ENCODE data around the gene S100A7A. TPM values are rescaled to one million over a fixed set of nuclear protein-coding genes. Genes with fewer than 3 reads are reported as not detected.
"Not testable (repeated sequence)": the region's sequence is repeated elsewhere in the genome, so short reads cannot be mapped to it uniquely, and the experiment has no call there.

Gene S100A7A
- total RNA-seq, 1 donor from 2014 or later, result not detected

GRCh38 chr1:153419436-153419793 is 3.1 kb downstream of the S100A7A start:
- not testable (repeated sequence) for ATAC-seq

DNA sequence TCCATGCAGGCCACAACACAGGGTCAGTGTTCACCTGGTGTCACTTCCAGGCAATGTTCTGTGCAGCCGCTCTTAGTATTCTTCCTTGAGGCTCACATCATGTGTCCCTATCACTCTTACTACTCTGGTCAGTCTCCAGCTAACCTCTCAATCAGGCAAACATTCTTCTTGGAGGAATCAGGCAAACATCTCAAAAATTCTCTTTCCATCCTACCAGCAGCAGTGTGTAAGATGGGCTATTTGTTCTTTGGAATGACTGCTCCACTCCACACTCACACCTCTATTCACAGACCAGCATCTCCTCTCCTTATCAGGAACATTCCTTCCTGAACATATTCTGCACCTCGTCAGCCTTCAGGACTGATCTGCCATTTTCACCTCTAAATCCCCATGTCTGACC is 4.0 kb downstream of the S100A7A start:
- DNase-seq (ENCODE audit: low spot score) (no peak), ATAC-seq (no peak)

More at GRCh38 chr1:153419436-153419793, 3.1 kb downstream of the S100A7A start:
- peak; percentile 19 for DNase-seq (ENCODE audit: low spot score)

DNA sequence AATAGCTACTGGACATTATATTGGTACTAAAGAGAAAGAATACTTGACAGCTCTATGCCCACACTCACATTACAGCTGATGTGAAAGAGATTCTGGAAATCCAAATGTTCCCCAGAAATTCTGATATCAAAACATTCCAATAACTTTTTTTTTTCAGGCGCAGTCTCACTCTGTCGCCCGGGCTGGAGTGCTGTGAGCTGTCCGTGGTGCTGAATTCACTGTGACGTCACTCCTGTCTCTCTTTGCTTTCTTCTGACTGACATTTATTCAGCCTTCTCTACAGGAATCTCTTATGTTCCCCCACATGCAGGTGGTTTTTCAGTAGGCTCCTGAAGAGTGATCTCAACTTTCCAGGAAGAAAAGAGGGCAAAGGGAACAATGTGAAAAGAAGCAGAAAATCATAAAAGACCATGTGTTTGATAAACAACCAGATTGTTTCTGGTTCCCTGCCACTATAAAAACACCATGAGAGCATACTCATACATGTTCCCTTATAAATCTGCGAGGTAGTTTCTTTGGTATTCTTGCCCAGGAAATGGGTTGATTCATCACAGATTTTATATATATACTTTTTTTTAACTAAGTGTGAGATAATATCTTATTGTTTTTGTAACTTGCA is 6.2 kb downstream of the S100A7A start:
- DNase-seq (ENCODE audit: low spot score) (peak; percentile 60), ATAC-seq (peak; percentile 90)

DNA sequence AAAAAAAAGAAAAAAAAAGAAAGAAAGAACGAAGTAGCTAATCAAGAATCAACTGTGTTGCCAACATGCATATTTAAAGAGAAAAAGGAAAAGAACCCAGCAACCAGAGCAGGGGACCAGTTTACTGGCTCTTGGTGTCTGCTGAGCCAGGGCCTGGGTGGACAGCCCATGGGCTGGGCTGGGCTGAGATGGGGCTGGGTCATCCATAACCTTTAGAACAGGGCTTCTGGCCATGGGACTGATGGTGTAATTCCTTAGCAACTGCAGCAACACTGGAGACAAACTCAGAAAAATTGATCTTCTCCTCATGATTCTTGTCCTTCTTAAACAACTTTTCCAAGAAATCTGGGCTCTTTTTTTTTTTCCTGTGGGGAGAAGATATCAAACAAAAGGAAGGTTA is 10.5 kb downstream of the S100A7A start:
- DNase-seq (ENCODE audit: low spot score), result no peak
- no peak for ATAC-seq

DNA sequence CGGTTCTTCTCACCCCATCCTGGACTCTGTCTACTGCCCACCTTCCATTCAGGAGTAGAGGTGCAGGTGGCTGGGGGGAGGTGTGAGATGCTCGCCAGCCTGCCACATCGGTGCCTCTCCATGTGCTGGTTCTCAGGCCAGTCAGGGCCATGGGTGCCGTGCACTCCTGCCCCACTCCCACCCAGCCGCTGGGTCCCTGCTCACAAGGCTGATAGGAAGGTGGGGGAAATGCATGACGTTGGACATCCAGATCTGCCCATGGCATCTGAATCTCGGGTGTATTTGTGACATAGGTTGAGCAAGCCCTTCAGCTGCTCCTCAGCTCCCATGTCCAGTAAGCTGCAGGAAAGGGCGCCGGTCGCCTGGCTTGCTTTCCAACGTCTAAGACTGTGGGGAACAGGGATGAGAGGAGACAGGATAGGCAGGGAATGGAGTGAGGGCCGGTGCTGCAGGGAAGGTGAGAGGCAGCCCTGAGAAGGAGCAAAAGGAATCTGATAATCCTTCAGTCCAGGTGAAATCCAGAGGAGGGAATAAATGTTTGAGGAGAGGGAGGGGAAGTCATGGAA is 11.8 kb downstream of the S100A7A start:
- ATAC-seq (no peak), DNase-seq (ENCODE audit: low spot score) (no peak)

- DNase-seq (ENCODE audit: low spot score) (no peak), ATAC-seq (no peak)
Observed at GRCh38 chr1:153428791-153429190, 12.5 kb downstream of the S100A7A start.

DNA sequence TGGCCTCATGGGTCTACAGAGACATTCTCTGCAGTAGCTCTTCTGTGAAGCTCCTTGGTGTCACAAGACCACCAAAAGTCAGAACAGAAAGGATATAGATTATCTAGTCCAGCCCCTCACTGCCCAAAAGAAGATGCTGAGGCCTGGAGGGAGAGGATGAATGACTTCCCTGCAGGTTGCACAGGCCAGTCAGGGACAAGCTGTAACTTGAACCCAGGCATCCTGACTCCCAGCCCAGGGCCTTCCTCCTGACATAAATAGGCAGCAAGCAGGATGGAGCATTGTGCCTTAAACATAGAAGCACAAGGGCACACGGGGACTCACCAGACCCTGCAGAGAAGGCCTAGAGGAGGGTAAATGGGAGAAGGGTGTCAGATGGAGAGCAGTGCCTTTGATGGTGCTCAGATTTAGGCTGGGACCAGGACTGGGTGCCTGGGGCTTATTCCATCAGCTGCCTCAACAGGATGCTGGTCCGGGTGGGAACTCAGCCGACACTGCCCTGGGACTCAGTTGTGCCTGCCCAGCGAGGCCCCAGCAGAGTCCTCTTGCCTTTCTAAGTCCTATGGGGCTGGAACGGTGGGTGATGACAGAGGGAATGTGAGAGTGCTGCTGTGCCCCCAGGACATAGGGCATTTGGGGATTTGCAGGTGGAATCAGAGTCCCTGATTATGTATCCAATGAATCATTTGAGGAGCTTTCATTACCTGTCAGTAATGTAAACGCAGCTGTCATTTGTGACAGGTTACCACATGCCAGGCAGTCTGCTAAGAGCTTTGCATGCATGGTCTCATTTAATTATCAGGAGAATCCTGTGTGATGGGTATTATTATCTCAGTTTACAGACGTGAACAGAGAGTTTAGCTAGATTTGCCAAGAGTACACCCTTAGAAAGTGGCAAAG is 13.2 kb downstream of the S100A7A start:
- no peak for ATAC-seq
- no peak for DNase-seq (ENCODE audit: low spot score)

DNA sequence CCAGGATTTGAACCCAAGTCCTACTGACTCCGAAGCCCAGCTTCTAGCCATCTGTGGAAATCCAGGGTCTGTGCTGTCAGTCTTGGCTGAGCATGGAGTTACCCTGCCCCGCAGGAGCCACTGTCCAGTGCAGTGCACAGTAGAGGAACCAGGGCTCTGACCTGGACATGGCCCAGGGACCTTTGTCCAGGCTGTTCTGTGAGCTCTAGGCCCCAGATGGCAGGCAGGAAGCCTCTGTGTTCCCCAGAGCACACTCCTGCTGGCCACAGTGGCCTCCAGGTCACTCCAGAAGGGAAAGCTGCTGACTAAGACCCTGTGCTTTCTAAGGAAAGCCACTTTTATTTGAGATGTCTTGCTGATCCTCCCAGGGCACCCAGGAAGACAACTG is 13.8 kb downstream of the S100A7A start:
- no peak for DNase-seq (ENCODE audit: low spot score)
- peak; percentile 93 for ATAC-seq

DNA sequence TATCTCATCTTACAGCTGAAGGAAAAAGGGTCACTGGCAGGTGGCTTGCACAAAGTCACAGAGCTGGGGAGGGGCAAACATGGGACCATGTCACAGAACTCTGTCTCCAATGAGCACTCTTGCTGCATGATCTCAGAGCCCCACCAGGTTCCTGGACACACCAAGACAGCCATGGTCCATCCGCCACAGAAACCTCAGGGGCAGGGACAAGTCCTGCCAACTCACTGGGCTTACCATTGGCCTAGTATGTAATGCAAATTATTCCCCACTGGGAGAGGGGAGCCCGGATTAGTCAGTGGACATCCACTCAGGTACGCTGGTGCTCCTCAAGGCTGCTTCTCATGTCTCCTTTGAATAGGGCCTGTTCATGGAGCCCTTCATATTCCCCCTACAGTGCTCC is 14.2 kb downstream of the S100A7A start:
- DNase-seq (ENCODE audit: low spot score), result no peak
- ATAC-seq, result no peak

GRCh38 chr1:153431002-153431401 is 14.7 kb downstream of the S100A7A start:
- ATAC-seq (no peak), DNase-seq (ENCODE audit: low spot score) (no peak)

DNA sequence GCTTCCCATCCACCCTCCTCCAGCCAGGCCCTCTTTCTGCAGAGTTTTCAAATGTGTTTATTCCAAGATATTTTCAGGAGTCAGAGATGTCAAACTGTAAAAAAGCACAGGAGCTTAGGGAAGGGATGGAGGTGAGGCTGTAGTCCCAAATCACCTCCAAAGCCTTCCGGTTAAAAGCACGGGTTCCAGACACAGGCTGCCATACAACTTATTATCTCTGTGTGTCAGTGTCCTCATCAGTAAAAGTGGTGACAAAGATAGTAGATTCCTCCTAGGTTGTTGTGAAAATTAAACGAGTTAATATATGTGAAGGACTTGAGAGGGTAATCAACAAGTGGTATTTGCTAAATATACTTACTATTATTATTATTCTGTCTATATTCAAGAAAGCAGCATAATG is 15.1 kb downstream of the S100A7A start:
- no peak for DNase-seq (ENCODE audit: low spot score)
- ATAC-seq, result no peak

DNA sequence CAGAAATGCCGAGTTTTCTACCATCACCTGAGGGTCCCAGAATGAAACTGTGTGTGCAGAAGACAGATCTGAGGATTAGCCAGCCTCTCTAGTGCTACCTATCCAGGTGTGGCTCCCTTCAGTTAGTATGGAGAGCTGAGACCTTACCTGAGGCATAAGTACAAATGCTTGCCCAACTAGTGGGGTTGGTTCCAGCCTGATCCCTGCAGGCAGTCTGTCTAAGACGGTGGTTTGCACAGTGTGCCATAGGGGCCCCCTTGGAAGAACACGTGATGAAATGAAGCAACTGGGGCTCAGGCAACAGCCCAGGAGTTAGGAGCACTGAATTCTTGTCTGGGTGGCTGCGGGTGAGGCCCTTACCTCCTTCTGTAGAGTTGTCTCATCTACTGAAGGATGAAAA is 15.6 kb downstream of the S100A7A start:
- no peak for ATAC-seq
- no peak for DNase-seq (ENCODE audit: low spot score)

- ATAC-seq (no peak), DNase-seq (ENCODE audit: low spot score) (no peak)
Observed at GRCh38 chr1:153432874-153433681, 16.8 kb downstream of the S100A7A start.

GRCh38 chr1:153434746-153435455 is 18.6 kb downstream of the S100A7A start:
- ATAC-seq, result no peak
- DNase-seq (ENCODE audit: low spot score), result no peak

DNA sequence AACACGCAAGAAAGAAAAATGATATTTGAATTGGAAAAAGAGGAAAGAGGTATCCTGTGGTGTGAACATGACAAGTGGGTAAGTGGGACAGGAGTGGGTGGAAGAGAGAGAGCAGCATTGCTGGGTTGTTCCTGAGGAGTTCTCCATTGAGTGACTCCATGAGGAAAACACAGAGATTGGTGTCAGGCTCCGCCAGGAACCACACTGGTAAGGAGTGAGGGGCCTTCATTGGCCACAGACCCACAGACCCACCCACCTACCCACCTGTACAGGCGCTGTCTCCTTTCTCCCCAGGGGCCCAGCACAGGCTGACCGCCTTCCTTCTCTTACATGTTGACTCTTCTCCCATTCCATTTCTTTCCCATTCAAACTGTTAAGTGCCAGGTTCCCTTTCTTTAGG is 20.9 kb downstream of the S100A7A start:
- ATAC-seq, result no peak
- no peak for DNase-seq (ENCODE audit: low spot score)

DNA sequence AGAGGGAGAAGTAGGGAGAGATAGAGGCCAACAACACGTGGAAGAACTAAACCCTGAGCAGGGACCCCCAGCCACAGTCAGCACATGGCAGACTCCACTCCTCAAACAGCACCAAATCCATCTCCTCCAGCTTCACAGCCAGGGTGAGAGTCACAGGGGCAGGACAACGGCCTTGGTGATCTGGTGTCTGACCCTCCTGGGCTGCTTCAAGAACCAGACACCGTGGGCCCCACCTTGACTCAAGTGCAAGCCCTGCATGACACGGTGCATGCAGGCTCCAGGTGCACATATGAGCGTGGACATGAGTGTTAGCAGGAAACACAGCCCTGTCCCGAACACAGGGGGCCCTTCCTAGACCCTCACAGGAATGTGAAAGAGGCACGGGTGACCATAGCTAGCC is 22.3 kb downstream of the S100A7A start:
- no peak for DNase-seq (ENCODE audit: low spot score)
- ATAC-seq, result no peak

GRCh38 chr1:153439273-153439672 is 23.0 kb downstream of the S100A7A start:
- DNase-seq (ENCODE audit: low spot score) (no peak), ATAC-seq (no peak)

GRCh38 chr1:153441238-153441755 is 25.0 kb downstream of the S100A7A start:
- DNase-seq (ENCODE audit: low spot score), result no peak
- ATAC-seq, result no peak

GRCh38 chr1:153443486-153443885 is 27.2 kb downstream of the S100A7A start:
- ATAC-seq (no peak), DNase-seq (ENCODE audit: low spot score) (no peak)

- no peak for ATAC-seq
Observed at GRCh38 chr1:153444078-153444477, 27.8 kb downstream of the S100A7A start.

More at GRCh38 chr1:153444078-153444477, 27.8 kb downstream of the S100A7A start:
- no peak for DNase-seq (ENCODE audit: low spot score)
